Inflammatory macrophage (primary cell): ENCODE data around the gene DNAAF9.

Experiments
- DNase-seq, 2 donors: peaks; one replicate each; pipeline ENCODE4 v3.0.0-alpha.2; 2020 to 2022

The DNAAF9 gene

DNA sequence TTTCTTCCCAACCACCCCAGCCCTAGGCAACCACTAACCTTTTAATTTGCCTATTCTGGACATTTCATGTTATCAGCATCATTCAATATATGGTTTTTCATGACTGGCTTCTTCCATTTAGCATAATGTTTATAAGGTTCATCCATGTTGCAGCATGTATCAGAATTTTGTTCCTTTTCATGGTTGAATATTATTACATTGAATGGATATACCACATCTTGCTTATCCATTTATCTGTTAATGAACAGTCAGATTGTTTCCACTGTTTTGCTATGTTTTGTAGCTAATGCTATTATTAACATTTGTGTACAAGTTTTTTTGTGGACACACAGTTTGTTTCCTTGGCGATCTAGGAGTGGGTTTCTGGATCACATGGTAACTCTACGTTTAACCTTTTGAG lies 3.0 kb upstream of the DNAAF9 start:
- DNase-seq: no peak

GRCh38 chr20:3409417-3409816 lies 1.9 kb upstream of the DNAAF9 start:
- no peak for DNase-seq

GRCh38 chr20:3407771-3408637 lies 535 bp upstream of the DNAAF9 start:
- peak; percentile 84 to 89 for DNase-seq

DNA sequence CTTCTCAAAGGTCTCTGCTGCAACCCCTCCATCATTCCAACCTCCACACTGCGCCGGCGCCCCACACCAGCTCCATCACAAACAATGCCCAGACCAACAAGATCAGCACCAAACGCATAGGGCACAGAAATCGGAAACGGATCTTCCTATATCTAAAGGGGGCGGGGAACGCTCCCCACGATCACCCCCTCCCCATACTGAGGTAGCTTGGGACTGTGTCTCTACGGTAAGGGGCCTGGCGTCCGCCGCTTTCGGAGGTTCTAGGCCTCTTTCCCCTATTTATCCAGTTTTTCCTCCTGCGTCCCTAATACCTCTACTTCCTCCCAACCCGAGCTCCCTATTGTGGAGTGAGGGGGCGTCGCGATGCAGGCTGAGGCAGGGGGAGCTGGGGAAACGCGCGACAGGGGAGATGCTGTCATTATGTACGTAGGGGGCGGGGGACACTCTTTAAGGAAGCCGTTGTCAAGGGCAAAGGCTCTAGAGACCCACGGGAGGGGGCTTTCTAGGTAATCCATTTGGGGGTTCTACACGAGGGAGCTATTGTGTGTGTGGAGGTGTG lies 909 bp downstream of the DNAAF9 start:
- peak; percentile 39 to 54 for DNase-seq

GRCh38 chr20:3405696-3406358 lies 1.6 kb downstream of the DNAAF9 start:
- no peak for DNase-seq

DNA sequence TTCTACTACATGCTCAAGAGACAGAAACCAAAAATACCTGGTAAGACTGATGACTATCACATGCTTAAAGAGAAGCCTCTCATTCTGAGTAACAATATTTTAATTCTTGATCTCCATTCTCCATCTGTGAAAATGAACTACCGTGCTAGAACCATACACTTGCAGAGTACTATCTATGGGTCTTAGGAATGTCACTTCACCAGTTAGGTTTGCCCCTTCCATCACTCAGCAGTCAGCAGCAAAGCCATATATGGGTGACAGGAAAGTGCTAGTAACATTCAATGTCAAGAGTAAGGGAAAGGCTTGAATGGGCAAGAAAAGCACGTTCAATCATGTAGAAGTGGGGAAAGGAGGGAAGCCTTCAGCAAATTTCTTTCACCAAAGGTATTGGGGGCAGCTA lies 2.3 kb downstream of the DNAAF9 start:
- no peak for DNase-seq

DNA sequence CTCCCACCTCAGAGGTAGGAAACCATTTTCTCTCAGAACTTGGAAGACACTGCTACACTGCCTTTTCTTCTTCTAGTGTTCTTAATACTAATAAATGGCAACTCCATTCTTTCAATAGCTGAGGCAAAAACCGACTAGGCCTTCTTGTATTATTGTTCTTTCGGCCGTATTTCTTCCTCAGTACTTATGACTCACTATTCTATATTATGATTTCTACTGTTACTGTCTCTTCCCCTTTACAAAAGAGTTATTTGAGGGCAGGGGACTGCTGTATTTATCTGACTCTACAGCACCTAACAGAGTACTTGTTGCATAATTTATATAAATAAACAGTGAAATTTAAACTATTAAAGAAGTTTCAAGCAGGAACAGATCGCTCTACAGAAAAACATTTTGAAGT lies 3.1 kb downstream of the DNAAF9 start:
- DNase-seq: peak in 1 of 2 donors; percentile 36

DNA sequence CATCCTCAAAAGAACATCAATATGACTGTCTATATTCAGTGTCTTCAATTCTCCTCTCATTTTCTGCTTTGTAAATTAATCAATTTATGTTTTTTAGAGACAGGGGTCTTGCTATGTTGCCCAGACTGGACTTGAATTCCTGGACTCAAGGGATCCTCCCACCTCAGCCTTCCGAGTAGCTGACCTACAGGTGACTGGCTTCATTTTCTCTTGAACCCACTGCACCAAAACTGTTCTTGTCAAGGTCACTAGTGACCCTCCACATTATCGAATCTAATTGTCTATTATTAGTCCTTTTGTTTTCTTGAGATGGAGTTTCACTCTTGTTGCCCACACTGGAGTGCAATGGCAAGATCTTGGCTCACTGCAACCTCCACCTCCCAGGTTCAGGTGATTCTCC lies 3.7 kb downstream of the DNAAF9 start:
- no peak for DNase-seq

- no peak for DNase-seq
These were observed 5.0 kb downstream of the DNAAF9 start for GRCh38 chr20:3402453-3402852.

GRCh38 chr20:3400260-3401155 lies 7.0 kb downstream of the DNAAF9 start:
- no peak for DNase-seq

DNA sequence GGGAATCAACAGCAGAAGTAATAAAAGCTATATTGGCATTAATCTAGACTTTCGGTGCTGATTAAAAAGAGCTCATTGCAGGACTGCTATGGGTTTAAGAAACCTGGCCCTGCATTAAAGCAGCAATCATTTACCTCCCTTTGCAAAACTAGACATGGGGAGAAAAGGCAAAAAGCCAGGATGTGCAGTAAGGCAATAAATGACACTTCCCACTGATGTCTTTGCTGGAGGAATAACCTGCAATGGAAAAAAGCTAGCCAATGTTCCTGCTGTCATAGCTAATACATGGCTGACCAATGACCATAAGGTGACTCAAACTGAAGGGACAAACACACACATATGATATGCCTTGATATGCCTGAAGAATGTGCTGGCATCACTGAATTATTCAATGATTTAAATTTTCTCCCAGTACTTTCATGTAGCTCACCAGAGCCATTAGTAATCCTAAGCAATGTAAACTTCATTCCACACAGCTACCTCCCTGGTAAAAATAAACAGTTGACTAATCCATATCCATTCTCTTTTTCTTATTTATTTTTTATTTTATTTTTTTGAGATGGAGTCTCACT lies 8.7 kb downstream of the DNAAF9 start:
- DNase-seq: no peak

GRCh38 chr20:3396492-3396891 lies 11.0 kb downstream of the DNAAF9 start:
- DNase-seq: no peak

- no peak for DNase-seq
These were observed 14.7 kb downstream of the DNAAF9 start for GRCh38 chr20:3392756-3393155.

DNA sequence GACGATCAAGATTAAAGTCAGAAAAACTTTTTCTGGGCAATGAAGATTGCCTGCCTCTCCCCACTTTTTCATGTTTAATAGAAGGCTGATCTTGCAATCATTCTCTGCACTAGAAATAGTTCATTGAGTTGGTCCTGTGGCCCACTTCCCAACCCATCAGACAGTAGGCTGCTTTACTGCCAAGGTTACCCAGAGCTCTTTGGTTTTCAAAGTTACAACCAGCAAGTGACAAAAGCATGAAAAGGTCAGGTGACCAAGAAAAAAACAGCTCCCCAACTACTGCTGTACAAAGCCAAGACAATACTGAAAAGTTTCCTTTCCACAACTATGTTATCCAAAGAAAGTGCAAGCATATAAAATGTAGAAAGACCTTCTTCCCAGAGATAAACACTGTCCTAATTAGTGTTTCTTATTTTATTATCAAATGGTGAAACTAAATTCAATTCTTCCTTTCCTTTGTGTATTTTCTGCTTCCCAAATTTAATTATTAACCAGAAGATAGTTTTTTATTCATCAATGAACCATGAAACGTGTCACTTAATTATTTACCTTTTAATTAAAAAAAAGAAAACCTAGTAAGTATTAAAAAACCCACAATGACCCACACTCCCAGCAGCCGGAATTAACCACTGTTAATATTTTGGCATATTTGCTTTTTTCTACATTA lies 16.6 kb downstream of the DNAAF9 start:
- no peak for DNase-seq

GRCh38 chr20:3383878-3384495 lies 23.5 kb downstream of the DNAAF9 start:
- DNase-seq: no peak

GRCh38 chr20:3382836-3383235 lies 24.6 kb downstream of the DNAAF9 start:
- DNase-seq: no peak

DNA sequence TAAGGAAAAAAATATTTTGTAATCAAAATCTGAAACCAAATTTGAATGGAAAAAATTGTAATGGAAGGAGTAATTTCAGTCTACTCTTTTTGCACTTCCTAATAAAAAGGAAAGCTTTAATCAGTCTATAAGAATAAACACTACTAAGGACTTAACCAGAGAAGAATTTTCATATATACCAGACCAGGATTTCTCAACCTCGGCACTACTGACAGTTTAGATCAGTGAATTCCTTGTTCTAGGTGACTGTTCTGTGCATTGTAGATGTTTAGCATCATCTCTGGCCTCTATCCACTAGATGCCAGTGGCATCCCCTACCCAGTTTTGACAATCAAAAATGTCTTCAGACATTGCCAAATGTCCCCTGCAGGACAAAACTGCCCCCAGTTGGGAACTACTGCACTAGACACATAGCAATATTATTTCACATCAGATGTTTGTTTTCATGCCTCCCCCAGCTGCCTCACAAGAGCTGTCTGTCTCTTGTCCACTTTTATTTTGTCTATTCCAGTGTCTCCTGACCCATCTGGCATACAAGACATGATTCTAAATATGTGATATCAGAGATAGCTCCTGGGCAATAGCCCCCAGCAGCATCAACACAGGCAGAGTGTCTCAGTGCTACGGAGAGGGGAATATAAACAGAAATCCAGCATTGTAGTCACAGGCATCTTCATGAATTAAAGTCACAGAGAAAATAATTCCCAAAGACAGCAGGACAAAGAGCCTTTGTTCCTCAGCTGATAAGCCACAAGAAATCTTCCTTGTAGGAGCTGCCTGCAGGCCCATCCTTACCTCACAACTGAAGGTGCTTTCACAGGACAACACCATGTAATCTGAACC lies 27.0 kb downstream of the DNAAF9 start:
- no peak for DNase-seq

DNA sequence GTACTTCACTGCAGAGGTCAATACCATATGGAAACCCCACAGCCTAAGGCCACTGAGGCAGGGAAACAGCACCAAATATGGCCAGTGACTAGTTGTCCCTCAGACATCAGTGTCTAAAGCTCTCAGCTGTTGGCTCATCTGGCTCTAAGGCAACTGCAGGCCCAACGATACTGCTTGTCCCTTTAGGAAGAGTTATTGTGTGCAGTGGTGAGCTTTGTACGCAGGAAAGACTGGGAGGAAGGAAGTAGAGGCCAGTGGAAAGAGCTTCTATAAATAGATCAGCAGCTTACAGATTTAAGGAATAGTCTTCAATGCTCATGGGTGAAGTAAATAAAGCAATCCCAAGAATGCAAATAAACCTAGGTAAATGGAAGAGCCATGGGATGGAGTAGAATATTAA lies 29.3 kb downstream of the DNAAF9 start:
- no peak for DNase-seq

- no peak for DNase-seq
These were observed 29.8 kb downstream of the DNAAF9 start for GRCh38 chr20:3377644-3378043.

GRCh38 chr20:3374296-3374695 lies 33.2 kb downstream of the DNAAF9 start:
- DNase-seq: no peak
